Osteoblast (primary cell): ENCODE results near the gene FAM3A. TPM values are rescaled to one million over a fixed set of nuclear protein-coding genes. Genes with fewer than 3 reads are reported as not detected.

Experiments
- DNase-seq: peaks from one replicate; pipeline ENCODE4 v3.0.0; 2011; ENCODE audit warnings: low spot score, mixed read lengths; ENCODE audit not compliant: insufficient read length; ENCODE audit errors: missing footprints
- H2AFZ ChIP-seq: 2 replicates; pipeline ENCODE4 v1.6.0; 2011; ENCODE audit warnings: mild to moderate bottlenecking, low read length
- H3K27ac ChIP-seq: 2 replicates; pipeline ENCODE4 v1.5.1; 2011; ENCODE audit warnings: mild to moderate bottlenecking, low read depth, low read length, moderate library complexity
- H3K27me3 ChIP-seq: 2 replicates; pipeline ENCODE4 v1.6.0; 2012; ENCODE audit warnings: mild to moderate bottlenecking, control low read depth, inconsistent platforms, low read length, moderate library complexity; ENCODE audit not compliant: insufficient read depth
- H3K36me3 ChIP-seq: 2 replicates; pipeline ENCODE4 v1.5.1; 2011; ENCODE audit warnings: mild to moderate bottlenecking, low read length, control low read depth, moderate library complexity; ENCODE audit not compliant: insufficient read depth
- H3K4me1 ChIP-seq: 2 replicates; pipeline ENCODE4 v1.5.1; 2011; ENCODE audit warnings: mild to moderate bottlenecking, low read length, control low read depth, moderate library complexity; ENCODE audit not compliant: insufficient read depth
- H3K4me2 ChIP-seq: 2 replicates; pipeline ENCODE4 v1.6.0; 2011; ENCODE audit warnings: mild to moderate bottlenecking, low read length; ENCODE audit not compliant: insufficient read depth
- H3K4me3 ChIP-seq: fragments of 200-600 bp; sonication (generic); 3 replicates; pipeline ENCODE4 v1.5.1; 2012; ENCODE audit warnings: mild to moderate bottlenecking, low read length, inconsistent platforms; ENCODE audit not compliant: insufficient read depth
- H3K79me2 ChIP-seq: 2 replicates; pipeline ENCODE4 v1.6.0; 2012; ENCODE audit warnings: mild to moderate bottlenecking, low read length, control low read depth, inconsistent platforms; ENCODE audit not compliant: insufficient read depth
- H3K9me3 ChIP-seq: 2 replicates; pipeline ENCODE4 v1.5.1; 2011; ENCODE audit warnings: low read depth, low read length, control low read depth
- H4K20me1 ChIP-seq: 2 replicates; pipeline ENCODE4 v1.6.0; 2012; ENCODE audit warnings: mild to moderate bottlenecking, low read length, control low read depth; ENCODE audit not compliant: insufficient read depth
- CTCF ChIP-seq: IDR thresholded peaks from 2 replicates; pipeline ENCODE4 v1.5.1; 2011; ENCODE audit warnings: mild to moderate bottlenecking, low read depth, low read length, moderate library complexity; ENCODE audit errors: extremely low read depth
- total RNA-seq: library from RNA; depleted of rRNA; stranded (reverse); fragments of >200 nt; gene quantifications from 2 replicates; pipeline ENCODE4 v1.2.3, GENCODE V29; 2012

Gene FAM3A
- total RNA-seq, 1 donor: 21.4 TPM

GRCh38 chrX:154545673-154546274, 29.7 kb upstream of the FAM3A start:
- H3K36me3 ChIP-seq: peaks cover 4% of the 10 kb centered on the region
- H3K9me3 ChIP-seq: no peaks in the 10 kb centered on the region
- peaks cover 7% of the 10 kb centered on the region for H4K20me1 ChIP-seq
- no peaks in the 10 kb centered on the region for H3K27me3 ChIP-seq
- peaks cover 37% of the 10 kb centered on the region for H3K4me1 ChIP-seq
- peak overlapping the region; percentile 81 for H3K4me3 ChIP-seq
- peak overlapping the region; percentile 84 for H3K4me2 ChIP-seq
- TF ChIP-seq CTCF: no peak
- peaks cover 50% of the 10 kb centered on the region for H3K79me2 ChIP-seq
- peak; percentile 50 for DNase-seq
- H3K27ac ChIP-seq: no peak overlapping the region
- H2AFZ ChIP-seq: no peak overlapping the region

GRCh38 chrX:154542723-154543424, 26.8 kb upstream of the FAM3A start:
- H3K27ac ChIP-seq: peak overlapping the region; percentile 92
- H3K4me2 ChIP-seq: peak overlapping the region; percentile 56
- H3K79me2 ChIP-seq: peaks cover 34% of the 10 kb centered on the region
- peaks cover 37% of the 10 kb centered on the region for H3K4me1 ChIP-seq
- peaks cover 2% of the 10 kb centered on the region for H4K20me1 ChIP-seq
- H3K36me3 ChIP-seq: peaks cover 8% of the 10 kb centered on the region
- H3K4me3 ChIP-seq: peak overlapping the region; percentile 10
- H3K9me3 ChIP-seq: no peaks in the 10 kb centered on the region
- DNase-seq: peak; percentile 82
- no peaks in the 10 kb centered on the region for H3K27me3 ChIP-seq
- no peak for TF ChIP-seq CTCF
- no peak overlapping the region for H2AFZ ChIP-seq

GRCh38 chrX:154541896-154542722, 26.1 kb upstream of the FAM3A start:
- no peak overlapping the region for H2AFZ ChIP-seq

More at GRCh38 chrX:154541896-154542722, 26.1 kb upstream of the FAM3A start:
- Histone ChIP-seq H3K9me3 (no peaks in the 10 kb centered on the region), H4K20me1 (no peaks in the 10 kb centered on the region), H3K4me1 (peaks cover 37% of the 10 kb centered on the region), H3K36me3 (peaks cover 8% of the 10 kb centered on the region), H3K4me2 (peak overlapping the region; percentile 56), H3K4me3 (no peak overlapping the region), H3K27me3 (no peaks in the 10 kb centered on the region), H3K79me2 (peaks cover 37% of the 10 kb centered on the region), H3K27ac (peak overlapping the region; percentile 92)
- TF ChIP-seq CTCF: no peak
- peak; percentile 98 for DNase-seq
